Stimulated activated CD4-positive, alpha-beta T cell treated with anti-CD3 and anti-CD28 coated beads, Interleukin-2, amount 100 ng/mL, for 48 hours (primary cell): Measurements from ENCODE around the gene TBC1D3.
"Not testable (repeated sequence)": the region's sequence is repeated elsewhere in the genome, so short reads cannot be mapped to it uniquely, and the experiment has no call there.

ENCODE experiments used
- DNase-seq, 2 donors: peaks; one replicate each; pipeline ENCODE4 v3.0.0-alpha.2; 2020

TBC1D3 gene

DNA sequence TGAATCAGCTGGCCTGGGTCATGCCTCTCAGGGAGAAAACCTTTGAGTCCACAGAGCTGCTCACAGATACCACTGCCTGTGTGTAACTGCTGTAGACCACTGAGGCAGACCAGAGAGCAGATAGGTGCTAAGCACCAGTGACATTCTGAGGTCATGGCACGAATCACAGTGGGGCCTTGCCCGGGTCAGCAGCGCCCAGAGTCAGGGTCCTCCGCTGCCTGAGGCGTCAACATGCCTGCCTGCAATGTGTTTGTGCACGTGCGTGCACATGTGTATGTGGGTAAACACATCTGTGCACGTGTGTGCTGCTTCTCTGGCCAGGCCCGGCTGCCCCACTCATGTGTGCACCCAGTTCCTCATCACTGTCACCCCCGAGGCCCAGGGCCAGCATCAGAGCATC, at the start of gene TBC1D3:
Gene TBC1D3 (minus strand): TSS at position 101 of the 400 bp plus-strand sequence. CDS start 1,526 bp downstream, outside the sequence.
- not testable (repeated sequence) for DNase-seq

GRCh38 chr17:38232790-38233189, 40.4 kb upstream of the TBC1D3 start:
- DNase-seq, result not testable (repeated sequence)

GRCh38 chr17:38225844-38226495, 33.6 kb upstream of the TBC1D3 start:
- DNase-seq, result not testable (repeated sequence)

- DNase-seq, result not testable (repeated sequence)
Measured at GRCh38 chr17:38220867-38221266, 28.5 kb upstream of the TBC1D3 start.

- DNase-seq, result not testable (repeated sequence)
Measured at GRCh38 chr17:38200271-38200670, 7.9 kb upstream of the TBC1D3 start.

GRCh38 chr17:38134860-38135259, 57.5 kb downstream of the TBC1D3 start:
- DNase-seq, result not testable (repeated sequence)
